ENCODE results near the gene TBP.

Gene TBP

GRCh38 chr6:170533792-170534191 is 20.4 kb upstream of the TBP start:
- no peak for DNase-seq

GRCh38 chr6:170535004-170535403 is 19.2 kb upstream of the TBP start:
- DNase-seq = no peak

GRCh38 chr6:170536671-170537070 is 17.5 kb upstream of the TBP start:
- no peak for DNase-seq

- DNase-seq = no peak
Measured at GRCh38 chr6:170537329-170537728, 16.8 kb upstream of the TBP start.

GRCh38 chr6:170542031-170542719 is 12.0 kb upstream of the TBP start:
- DNase-seq = no peak

- DNase-seq = no peak
Measured at GRCh38 chr6:170545405-170545804, 8.8 kb upstream of the TBP start.

- peak; percentile 97 for DNase-seq
Measured at GRCh38 chr6:170552765-170553533, 1.2 kb upstream of the TBP start, which contains the start of gene PSMB1. Gene PSMB1, minus strand, starts transcription at chr6:170553307. Its CDS starts 65 bp downstream, at chr6:170553242.

- peak; percentile 86 for DNase-seq
Measured at GRCh38 chr6:170553534-170554012, 596 bp upstream of the TBP start.

- DNase-seq = no peak
Measured at GRCh38 chr6:170554796-170555137, 598 bp downstream of the TBP start.

- no peak for DNase-seq
Measured at GRCh38 chr6:170555305-170555704, 1.1 kb downstream of the TBP start.

- no peak for DNase-seq
Measured at GRCh38 chr6:170561555-170561954, 7.4 kb downstream of the TBP start.

GRCh38 chr6:170564936-170565530 is 10.9 kb downstream of the TBP start:
- DNase-seq = no peak

- no peak for DNase-seq
Measured at GRCh38 chr6:170572704-170573466, 18.7 kb downstream of the TBP start.

GRCh38 chr6:170575250-170575649 is 21.1 kb downstream of the TBP start:
- DNase-seq = no peak

GRCh38 chr6:170578909-170579308 is 24.7 kb downstream of the TBP start:
- DNase-seq = no peak

- DNase-seq = no peak
Measured at GRCh38 chr6:170583756-170584180, 29.6 kb downstream of the TBP start.

- peak; percentile 85 for DNase-seq
Measured at GRCh38 chr6:170584181-170584953, 30.2 kb downstream of the TBP start, which contains the start of gene PDCD2. Gene PDCD2, minus strand, starts transcription at chr6:170584637. Its CDS starts 56 bp downstream, at chr6:170584581.

- DNase-seq = no peak
Measured at GRCh38 chr6:170584954-170585498, 30.9 kb downstream of the TBP start.

- DNase-seq = no peak
Measured at GRCh38 chr6:170590725-170591124, 36.6 kb downstream of the TBP start.

- no peak for DNase-seq
Measured at GRCh38 chr6:170596426-170596825, 42.3 kb downstream of the TBP start.

GRCh38 chr6:170597278-170597677 is 43.1 kb downstream of the TBP start:
- no peak for DNase-seq

Measured in right kidney (tissue), 1 donor.